Breast epithelium (tissue), 3 donors: ENCODE results near the gene TBX5.

Source experiments
- CTCF ChIP-seq, 3 donors: fragments of 450-650 bp; IDR thresholded peaks; one replicate each; pipeline ENCODE4 v1.5.1; 2016 to 2017; ENCODE audit warnings: antibody characterized with exemption in 3 of 3, mild to moderate bottlenecking in 3 of 3, moderate library complexity in 3 of 3
- POLR2A ChIP-seq: fragments of 450-650 bp; IDR thresholded peaks from one replicate; pipeline ENCODE4 v1.6.1; 2016; ENCODE audit warnings: antibody characterized with exemption, mild to moderate bottlenecking, moderate library complexity

DNA sequence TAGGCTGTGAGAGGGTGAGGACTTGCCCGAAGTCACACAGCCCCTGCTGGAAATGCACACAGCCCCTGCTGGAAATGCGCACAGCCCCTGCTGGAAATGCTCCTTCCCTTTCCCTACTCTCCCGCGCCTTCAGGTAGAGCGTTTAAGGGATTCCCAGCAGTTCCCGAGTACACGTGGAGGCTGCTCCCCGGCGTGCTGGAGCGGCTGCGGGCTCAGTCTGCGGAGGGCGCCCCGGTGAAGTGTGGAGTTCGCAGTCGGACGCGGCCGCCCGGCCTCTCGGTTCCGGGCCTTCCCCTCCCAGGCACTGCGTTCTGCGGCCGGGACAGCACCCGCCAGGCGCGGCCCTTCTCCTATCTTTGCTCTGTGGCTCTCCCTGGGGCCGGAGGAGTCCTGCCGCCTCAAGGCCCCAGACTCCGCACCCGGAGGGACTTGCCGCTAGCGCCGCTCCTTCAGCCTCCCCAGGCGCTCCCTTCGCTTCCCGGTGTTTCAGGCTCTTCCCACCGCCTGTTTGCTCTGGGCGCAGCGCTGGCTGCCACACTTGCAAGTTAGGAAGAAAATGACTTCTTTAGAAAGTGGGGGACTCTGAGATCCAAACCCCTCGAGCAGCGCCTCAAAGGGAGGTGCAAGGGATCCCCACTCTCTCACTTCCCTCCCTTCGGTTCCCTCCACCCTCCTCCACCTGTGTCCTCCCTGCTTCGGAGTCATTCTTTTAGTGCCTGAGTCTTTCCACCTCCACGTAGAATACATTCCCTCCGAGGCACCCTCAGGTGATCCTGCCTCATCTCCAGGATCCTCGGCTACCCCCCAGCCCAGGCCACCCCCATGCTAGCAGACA, 8.3 kb upstream of the TBX5 start:
- TF ChIP-seq POLR2A (no peak), CTCF (IDR thresholded peaks at IDR 0.05) (no peak)
